ENCODE data around the gene SFT2D1. TPM values are rescaled to one million over a fixed set of nuclear protein-coding genes. Genes with fewer than 3 reads are reported as not detected.

SFT2D1 gene
- total RNA-seq, 1 experiment from 2014 or later, result 82.4 TPM

- Mint-ChIP-seq H3K36me3 (ENCODE audit: insufficient read depth, unreplicated experiment) (no peaks in the 10 kb centered on the region), H3K4me3 (ENCODE audit: low read depth, unreplicated experiment) (no peak overlapping the region), H3K27ac (ENCODE audit: unreplicated experiment) (no peak overlapping the region), H3K9me3 (ENCODE audit: low read depth, unreplicated experiment) (no peaks in the 10 kb centered on the region), H3K4me1 (ENCODE audit: low read depth, unreplicated experiment) (no peaks in the 10 kb centered on the region), H3K27me3 (ENCODE audit: unreplicated experiment) (no peaks in the 10 kb centered on the region)
- no peak for TF ChIP-seq CTCF (IDR thresholded peaks at IDR 0.05; ENCODE audit: unreplicated experiment)
- CTCF ChIA-PET, result no interaction called here
- DNase-seq, result no peak
- intact Hi-C loops (cut with micrococcal nuclease; ENCODE audit: unreplicated experiment), result no loop called here
- BruUV-seq (replicated peaks), result no TSS peak
These were observed 27.4 kb upstream of the SFT2D1 start for GRCh38 chr6:166369782-166370181.

- H3K9me3 Mint-ChIP-seq (ENCODE audit: low read depth, unreplicated experiment), result no peaks in the 10 kb centered on the region
- DNase-seq, result no peak
- H3K27ac Mint-ChIP-seq (ENCODE audit: unreplicated experiment), result no peak overlapping the region
- no peak for TF ChIP-seq CTCF (IDR thresholded peaks at IDR 0.05; ENCODE audit: unreplicated experiment)
- H3K27me3 Mint-ChIP-seq (ENCODE audit: unreplicated experiment), result no peaks in the 10 kb centered on the region
- intact Hi-C loops (cut with micrococcal nuclease; ENCODE audit: unreplicated experiment), result no loop called here
- no peaks in the 10 kb centered on the region for H3K4me1 Mint-ChIP-seq (ENCODE audit: low read depth, unreplicated experiment)
- H3K4me3 Mint-ChIP-seq (ENCODE audit: low read depth, unreplicated experiment), result no peak overlapping the region
- CTCF ChIA-PET, result interaction anchor here (0.6 kb wide), 1 partner anchor 309 kb away, joined by 4 read pairs; no protein-coding TSS in a partner anchor
- peaks cover 5% of the 10 kb centered on the region for H3K36me3 Mint-ChIP-seq (ENCODE audit: insufficient read depth, unreplicated experiment)
- BruUV-seq (replicated peaks), result no TSS peak
These were observed 24.6 kb upstream of the SFT2D1 start for GRCh38 chr6:166366921-166367320.

- CTCF ChIA-PET, result no interaction called here
- Mint-ChIP-seq H3K9me3 (ENCODE audit: low read depth, unreplicated experiment) (no peaks in the 10 kb centered on the region), H3K36me3 (ENCODE audit: insufficient read depth, unreplicated experiment) (peaks cover 5% of the 10 kb centered on the region), H3K27ac (ENCODE audit: unreplicated experiment) (no peak overlapping the region), H3K27me3 (ENCODE audit: unreplicated experiment) (no peaks in the 10 kb centered on the region), H3K4me1 (ENCODE audit: low read depth, unreplicated experiment) (peaks cover 3% of the 10 kb centered on the region), H3K4me3 (ENCODE audit: low read depth, unreplicated experiment) (no peak overlapping the region)
- intact Hi-C loops (cut with micrococcal nuclease; ENCODE audit: unreplicated experiment), result no loop called here
- BruUV-seq (replicated peaks), result no TSS peak
- no peak for TF ChIP-seq CTCF (IDR thresholded peaks at IDR 0.05; ENCODE audit: unreplicated experiment)
- DNase-seq, result no peak
These were observed 23.5 kb upstream of the SFT2D1 start for GRCh38 chr6:166365806-166366205.

- H3K4me1 Mint-ChIP-seq (ENCODE audit: low read depth, unreplicated experiment), result peaks cover 7% of the 10 kb centered on the region
- CTCF ChIA-PET, result no interaction called here
- H3K4me3 Mint-ChIP-seq (ENCODE audit: low read depth, unreplicated experiment), result no peak overlapping the region
- DNase-seq, result no peak
- peaks cover 5% of the 10 kb centered on the region for H3K36me3 Mint-ChIP-seq (ENCODE audit: insufficient read depth, unreplicated experiment)
- BruUV-seq (replicated peaks), result no TSS peak
- H3K27me3 Mint-ChIP-seq (ENCODE audit: unreplicated experiment), result no peaks in the 10 kb centered on the region
- no peak for TF ChIP-seq CTCF (IDR thresholded peaks at IDR 0.05; ENCODE audit: unreplicated experiment)
- H3K9me3 Mint-ChIP-seq (ENCODE audit: low read depth, unreplicated experiment), result no peaks in the 10 kb centered on the region
- intact Hi-C loops (cut with micrococcal nuclease; ENCODE audit: unreplicated experiment), result no loop called here
- H3K27ac Mint-ChIP-seq (ENCODE audit: unreplicated experiment), result no peak overlapping the region
These were observed 22.9 kb upstream of the SFT2D1 start for GRCh38 chr6:166365221-166365620.

Data from Calu3 (cell line).